ENCODE results near the gene MTERF4.

MTERF4 gene

DNA sequence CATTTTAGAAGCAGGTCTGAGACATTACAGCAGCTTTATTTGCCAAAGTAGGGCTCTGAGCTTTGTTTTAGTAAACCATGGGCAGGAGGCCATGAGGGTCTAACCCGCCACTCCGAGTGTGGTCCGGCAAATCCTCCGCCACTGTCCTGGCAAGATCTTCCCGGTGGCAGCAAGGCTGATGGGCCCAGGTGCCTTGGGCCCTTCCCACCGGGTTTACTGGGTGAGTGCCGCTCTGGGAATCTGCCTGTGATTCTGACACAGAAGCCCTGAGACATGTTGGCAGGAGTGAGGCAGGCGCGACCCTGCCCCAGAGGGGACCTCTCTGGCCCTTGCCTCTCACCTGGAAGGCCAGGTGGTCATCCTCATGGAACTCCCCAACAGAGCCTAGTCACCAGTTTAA is 29.9 kb downstream of the MTERF4 start:
- TF ChIP-seq, protein P1, sequence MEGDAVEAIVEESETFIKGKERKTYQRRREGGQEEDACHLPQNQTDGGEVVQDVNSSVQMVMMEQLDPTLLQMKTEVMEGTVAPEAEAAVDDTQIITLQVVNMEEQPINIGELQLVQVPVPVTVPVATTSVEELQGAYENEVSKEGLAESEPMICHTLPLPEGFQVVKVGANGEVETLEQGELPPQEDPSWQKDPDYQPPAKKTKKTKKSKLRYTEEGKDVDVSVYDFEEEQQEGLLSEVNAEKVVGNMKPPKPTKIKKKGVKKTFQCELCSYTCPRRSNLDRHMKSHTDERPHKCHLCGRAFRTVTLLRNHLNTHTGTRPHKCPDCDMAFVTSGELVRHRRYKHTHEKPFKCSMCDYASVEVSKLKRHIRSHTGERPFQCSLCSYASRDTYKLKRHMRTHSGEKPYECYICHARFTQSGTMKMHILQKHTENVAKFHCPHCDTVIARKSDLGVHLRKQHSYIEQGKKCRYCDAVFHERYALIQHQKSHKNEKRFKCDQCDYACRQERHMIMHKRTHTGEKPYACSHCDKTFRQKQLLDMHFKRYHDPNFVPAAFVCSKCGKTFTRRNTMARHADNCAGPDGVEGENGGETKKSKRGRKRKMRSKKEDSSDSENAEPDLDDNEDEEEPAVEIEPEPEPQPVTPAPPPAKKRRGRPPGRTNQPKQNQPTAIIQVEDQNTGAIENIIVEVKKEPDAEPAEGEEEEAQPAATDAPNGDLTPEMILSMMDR (IDR thresholded peaks at IDR 0.05; ENCODE audit: low read depth, low read length), result no peak
- TF ChIP-seq, protein P2, sequence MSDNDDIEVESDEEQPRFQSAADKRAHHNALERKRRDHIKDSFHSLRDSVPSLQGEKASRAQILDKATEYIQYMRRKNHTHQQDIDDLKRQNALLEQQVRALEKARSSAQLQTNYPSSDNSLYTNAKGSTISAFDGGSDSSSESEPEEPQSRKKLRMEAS (IDR thresholded peaks at IDR 0.05; ENCODE audit: low read depth, low read length), result no peak
- no peak for TF ChIP-seq POLR2A (IDR thresholded peaks at IDR 0.05; ENCODE audit: extremely low read depth, insufficient read length)
- no peak for TF ChIP-seq MYC (IDR thresholded peaks at IDR 0.05; ENCODE audit: low read depth, low read length)
- no peak for DNase-seq (ENCODE audit: low read depth)
- no peak overlapping the region for H3K4me3 ChIP-seq (ENCODE audit: low read depth, low read length)

DNA sequence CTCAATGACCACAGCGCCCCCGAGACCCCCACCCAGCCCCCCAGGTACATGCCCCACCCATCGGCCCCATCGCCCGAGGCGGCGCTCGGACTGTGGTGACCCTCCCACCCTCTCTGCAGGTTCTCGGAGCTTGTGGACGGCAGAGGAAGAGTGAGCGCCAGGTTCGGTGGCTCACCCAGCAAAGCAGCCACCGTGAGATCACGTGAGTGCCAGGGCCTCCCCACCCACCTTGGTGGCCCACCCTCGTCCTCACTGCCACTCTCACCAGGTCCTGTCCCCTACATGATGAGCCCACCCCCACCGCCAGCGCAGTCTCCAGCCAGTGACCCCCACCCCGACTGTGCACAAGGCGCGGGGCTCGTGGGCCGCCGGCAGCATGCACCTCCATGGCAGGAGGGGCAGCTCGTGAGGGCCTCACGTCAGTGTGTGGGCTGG is 30.4 kb downstream of the MTERF4 start:
- DNase-seq (ENCODE audit: low read depth), result no peak
- H3K4me3 ChIP-seq (ENCODE audit: low read depth, low read length), result no peak overlapping the region
- no peak for TF ChIP-seq POLR2A (IDR thresholded peaks at IDR 0.05; ENCODE audit: extremely low read depth, insufficient read length)
- TF ChIP-seq MYC (IDR thresholded peaks at IDR 0.05; ENCODE audit: low read depth, low read length), result no peak
- TF ChIP-seq, protein P2 (IDR thresholded peaks at IDR 0.05; ENCODE audit: low read depth, low read length), result no peak

DNA sequence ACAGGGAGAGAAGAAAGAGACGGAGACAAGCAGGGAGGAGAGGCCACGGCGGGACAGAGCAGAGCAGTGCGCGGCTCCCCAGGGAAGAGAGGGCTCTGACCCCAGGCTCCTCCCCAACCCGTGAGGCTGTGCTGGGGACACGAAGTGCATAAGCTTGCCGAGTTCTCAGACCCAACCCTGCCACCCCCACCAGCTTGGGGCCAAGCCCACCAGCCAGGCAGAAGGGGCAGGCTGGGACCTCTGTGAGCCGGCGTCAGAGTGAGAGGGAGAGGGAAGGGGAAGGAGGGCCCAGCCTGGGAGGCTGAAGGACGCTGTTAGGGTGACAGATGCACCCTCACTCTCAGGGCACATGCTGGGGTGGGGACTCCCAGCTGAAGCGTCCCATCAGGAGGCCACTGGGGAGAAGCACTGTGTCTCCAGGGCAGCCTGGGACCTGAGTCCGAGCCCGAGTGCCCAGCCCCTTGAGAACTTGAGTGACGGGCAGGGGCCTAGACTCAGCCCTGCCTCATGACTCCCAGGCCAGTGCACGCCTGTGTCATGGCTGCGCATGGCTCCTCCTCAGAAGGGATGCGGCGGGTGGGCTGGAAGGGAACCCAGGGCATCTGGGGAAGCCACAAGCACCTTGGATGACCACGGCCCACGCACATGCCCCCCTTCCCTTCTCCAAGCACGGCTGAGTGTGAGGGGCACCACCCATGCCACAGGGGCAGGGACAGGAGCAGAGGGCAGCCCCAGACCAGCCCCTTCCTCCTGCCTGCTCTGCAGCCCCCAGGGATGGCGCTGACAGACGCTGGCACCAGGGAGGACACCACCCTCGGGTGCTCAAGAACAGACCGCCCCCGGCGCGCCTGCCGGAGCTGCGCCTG is 31.0 kb downstream of the MTERF4 start:
- H3K4me3 ChIP-seq (ENCODE audit: low read depth, low read length), result no peak overlapping the region
- no peak for DNase-seq (ENCODE audit: low read depth)
- TF ChIP-seq MYC (IDR thresholded peaks at IDR 0.05; ENCODE audit: low read depth, low read length) (no peak), POLR2A (IDR thresholded peaks at IDR 0.05; ENCODE audit: extremely low read depth, insufficient read length) (no peak)
- TF ChIP-seq, protein P1 (IDR thresholded peaks at IDR 0.05; ENCODE audit: low read depth, low read length), result no peak
- TF ChIP-seq, protein P2 (IDR thresholded peaks at IDR 0.05; ENCODE audit: low read depth, low read length), result no peak

DNA sequence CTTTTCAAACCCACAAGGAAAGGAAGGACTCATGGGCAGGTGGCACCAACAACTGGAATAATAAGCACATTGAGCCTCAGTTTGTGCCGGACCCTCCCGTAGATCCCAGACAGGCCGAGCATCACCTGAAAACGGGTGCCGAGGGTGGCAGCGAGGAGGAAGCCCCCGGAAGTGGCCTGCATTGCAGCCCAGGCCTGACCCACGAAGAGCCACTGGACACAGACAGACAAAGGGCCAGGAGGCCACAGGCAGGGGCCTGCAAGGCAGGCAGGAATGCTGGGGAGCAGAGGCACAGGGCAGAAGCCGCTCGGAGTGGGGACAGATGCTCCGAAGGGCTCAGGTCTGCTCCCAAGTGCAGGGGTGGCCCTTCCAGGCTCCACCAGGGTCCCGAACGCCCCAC is 31.7 kb downstream of the MTERF4 start:
- H3K4me3 ChIP-seq (ENCODE audit: low read depth, low read length), result no peak overlapping the region
- TF ChIP-seq POLR2A (IDR thresholded peaks at IDR 0.05; ENCODE audit: extremely low read depth, insufficient read length) (no peak), MYC (IDR thresholded peaks at IDR 0.05; ENCODE audit: low read depth, low read length) (no peak)
- TF ChIP-seq, protein P2 (IDR thresholded peaks at IDR 0.05; ENCODE audit: low read depth, low read length), result no peak
- TF ChIP-seq, protein P1 (IDR thresholded peaks at IDR 0.05; ENCODE audit: low read depth, low read length), result no peak
- DNase-seq (ENCODE audit: low read depth), result no peak

GRCh38 chr2:241069821-241070281 is 32.2 kb downstream of the MTERF4 start:
- DNase-seq (ENCODE audit: low read depth), result no peak
- TF ChIP-seq, protein P2 (IDR thresholded peaks at IDR 0.05; ENCODE audit: low read depth, low read length), result no peak
- H3K4me3 ChIP-seq (ENCODE audit: low read depth, low read length), result no peak overlapping the region

DNA sequence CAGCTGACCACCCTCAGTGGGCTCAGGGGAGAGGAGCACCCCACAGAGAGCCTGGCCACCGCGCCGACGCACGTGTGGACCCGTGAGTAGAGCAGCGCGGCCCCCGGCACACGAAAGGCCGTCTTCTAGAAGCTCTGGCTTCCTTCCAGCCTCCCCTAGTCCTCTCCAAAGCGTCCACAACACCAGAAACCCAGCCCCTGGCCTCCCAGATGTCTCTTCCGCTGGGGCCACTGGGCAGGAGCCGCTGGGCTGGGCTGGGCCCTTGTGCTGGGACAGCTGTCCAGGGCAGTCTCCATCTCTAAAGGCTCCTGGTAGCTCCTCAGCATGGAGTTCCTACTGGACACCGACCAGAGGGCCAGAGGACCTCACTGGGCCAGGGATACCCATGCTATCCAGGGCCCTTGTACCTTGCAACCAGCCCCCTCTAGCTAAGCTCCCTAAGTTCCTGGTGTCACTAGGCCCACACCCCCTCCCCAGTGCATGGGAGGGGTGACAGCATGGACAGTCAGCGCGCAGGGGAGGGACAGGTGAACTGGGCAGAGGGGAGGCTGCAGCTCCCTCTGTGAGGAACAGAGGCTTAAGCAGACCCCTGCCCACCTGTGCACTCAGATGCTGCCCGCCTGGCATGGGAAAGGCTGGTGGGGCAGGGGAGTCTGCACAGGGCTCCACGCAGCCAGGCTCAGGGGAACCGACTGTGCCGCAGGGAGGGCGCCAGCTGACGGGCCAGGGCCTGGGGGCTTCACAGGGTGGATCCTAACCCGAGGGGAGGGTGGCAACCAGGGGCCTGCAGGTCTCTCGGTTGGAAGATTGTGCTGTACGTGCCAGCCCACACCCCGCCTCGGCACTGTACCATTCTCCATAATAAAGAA is 32.9 kb downstream of the MTERF4 start:
- H3K4me3 ChIP-seq (ENCODE audit: low read depth, low read length), result no peak overlapping the region
- TF ChIP-seq MYC (IDR thresholded peaks at IDR 0.05; ENCODE audit: low read depth, low read length) (no peak), POLR2A (IDR thresholded peaks at IDR 0.05; ENCODE audit: extremely low read depth, insufficient read length) (no peak)
- TF ChIP-seq, protein P2 (IDR thresholded peaks at IDR 0.05; ENCODE audit: low read depth, low read length), result no peak
- TF ChIP-seq, protein P1 (IDR thresholded peaks at IDR 0.05; ENCODE audit: low read depth, low read length), result no peak
- no peak for DNase-seq (ENCODE audit: low read depth)
